Nephron (organoid): ENCODE results near the gene TSPYL6.
A peak's percentile ranks its signal among the peaks of the same experiment; 100 is the strongest.

Experiments used
- H3K27ac Mint-ChIP-seq, 3 experiments: 2 replicates each; pipeline ENCODE4 v1.8.0; 2020; ENCODE audit warnings: mixed read lengths in 3 of 3, mild to moderate bottlenecking in 2 of 3, moderate library complexity in 1 of 3
- H3K27me3 Mint-ChIP-seq: 2 replicates; pipeline ENCODE4 v1.8.0; 2021; ENCODE audit warnings: low read depth, mild to moderate bottlenecking, moderate library complexity, mixed read lengths
- H3K36me3 Mint-ChIP-seq: 2 replicates; pipeline ENCODE4 v1.8.0; 2020; ENCODE audit warnings: low read depth, mixed read lengths
- H3K4me1 Mint-ChIP-seq: 2 replicates; pipeline ENCODE4 v1.8.0; 2020; ENCODE audit warnings: mixed read lengths
- H3K4me3 Mint-ChIP-seq, 3 experiments: 2 replicates each; pipeline ENCODE4 v1.8.0; 2020; ENCODE audit warnings: mild to moderate bottlenecking in 3 of 3, mixed read lengths in 3 of 3, moderate library complexity in 2 of 3
- H3K9me3 Mint-ChIP-seq: 2 replicates; pipeline ENCODE4 v1.8.0; 2020; ENCODE audit warnings: mixed read lengths
- TF ChIP-seq, protein P1 (sequence below), 3 experiments: fragments of 200-600 bp; sonication (generic); IDR thresholded peaks; one replicate each; pipeline ENCODE4 v1.5.0; 2021; ENCODE audit warnings: antibody characterized with exemption in 3 of 3; ENCODE audit not compliant: unreplicated experiment in 3 of 3

TSPYL6 gene

DNA sequence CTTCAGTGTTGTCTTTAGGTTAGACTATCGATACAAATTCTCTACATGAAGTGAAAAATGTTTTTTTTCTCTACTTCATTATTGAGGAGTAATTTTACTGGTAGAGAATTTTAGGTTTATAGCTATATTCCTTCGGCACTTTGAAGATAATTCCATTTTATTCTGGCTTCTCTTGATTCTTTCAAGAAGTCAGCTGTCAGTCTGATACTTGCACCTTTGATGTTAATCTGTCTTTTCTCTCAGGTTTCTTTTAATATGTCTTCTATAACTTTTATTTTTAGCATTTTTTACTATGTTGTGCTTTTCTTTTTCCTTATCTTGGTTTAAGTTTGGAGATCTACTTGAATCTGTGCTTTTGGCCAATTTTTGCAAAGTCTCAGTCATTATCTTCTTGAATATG, 18.6 kb downstream of the TSPYL6 start:
- Mint-ChIP-seq H3K4me1 (peaks cover 14% of the 10 kb centered on the region), H3K27me3 (no peaks in the 10 kb centered on the region), H3K9me3 (peaks cover 15% of the 10 kb centered on the region), H3K4me3 (no peak overlapping the region), H3K36me3 (peaks cover 11% of the 10 kb centered on the region), H3K27ac (no peak overlapping the region)
- TF ChIP-seq, protein P1, sequence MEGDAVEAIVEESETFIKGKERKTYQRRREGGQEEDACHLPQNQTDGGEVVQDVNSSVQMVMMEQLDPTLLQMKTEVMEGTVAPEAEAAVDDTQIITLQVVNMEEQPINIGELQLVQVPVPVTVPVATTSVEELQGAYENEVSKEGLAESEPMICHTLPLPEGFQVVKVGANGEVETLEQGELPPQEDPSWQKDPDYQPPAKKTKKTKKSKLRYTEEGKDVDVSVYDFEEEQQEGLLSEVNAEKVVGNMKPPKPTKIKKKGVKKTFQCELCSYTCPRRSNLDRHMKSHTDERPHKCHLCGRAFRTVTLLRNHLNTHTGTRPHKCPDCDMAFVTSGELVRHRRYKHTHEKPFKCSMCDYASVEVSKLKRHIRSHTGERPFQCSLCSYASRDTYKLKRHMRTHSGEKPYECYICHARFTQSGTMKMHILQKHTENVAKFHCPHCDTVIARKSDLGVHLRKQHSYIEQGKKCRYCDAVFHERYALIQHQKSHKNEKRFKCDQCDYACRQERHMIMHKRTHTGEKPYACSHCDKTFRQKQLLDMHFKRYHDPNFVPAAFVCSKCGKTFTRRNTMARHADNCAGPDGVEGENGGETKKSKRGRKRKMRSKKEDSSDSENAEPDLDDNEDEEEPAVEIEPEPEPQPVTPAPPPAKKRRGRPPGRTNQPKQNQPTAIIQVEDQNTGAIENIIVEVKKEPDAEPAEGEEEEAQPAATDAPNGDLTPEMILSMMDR (IDR thresholded peaks at IDR 0.05; ENCODE audit: unreplicated experiment in 3 of 3) = no peak

DNA sequence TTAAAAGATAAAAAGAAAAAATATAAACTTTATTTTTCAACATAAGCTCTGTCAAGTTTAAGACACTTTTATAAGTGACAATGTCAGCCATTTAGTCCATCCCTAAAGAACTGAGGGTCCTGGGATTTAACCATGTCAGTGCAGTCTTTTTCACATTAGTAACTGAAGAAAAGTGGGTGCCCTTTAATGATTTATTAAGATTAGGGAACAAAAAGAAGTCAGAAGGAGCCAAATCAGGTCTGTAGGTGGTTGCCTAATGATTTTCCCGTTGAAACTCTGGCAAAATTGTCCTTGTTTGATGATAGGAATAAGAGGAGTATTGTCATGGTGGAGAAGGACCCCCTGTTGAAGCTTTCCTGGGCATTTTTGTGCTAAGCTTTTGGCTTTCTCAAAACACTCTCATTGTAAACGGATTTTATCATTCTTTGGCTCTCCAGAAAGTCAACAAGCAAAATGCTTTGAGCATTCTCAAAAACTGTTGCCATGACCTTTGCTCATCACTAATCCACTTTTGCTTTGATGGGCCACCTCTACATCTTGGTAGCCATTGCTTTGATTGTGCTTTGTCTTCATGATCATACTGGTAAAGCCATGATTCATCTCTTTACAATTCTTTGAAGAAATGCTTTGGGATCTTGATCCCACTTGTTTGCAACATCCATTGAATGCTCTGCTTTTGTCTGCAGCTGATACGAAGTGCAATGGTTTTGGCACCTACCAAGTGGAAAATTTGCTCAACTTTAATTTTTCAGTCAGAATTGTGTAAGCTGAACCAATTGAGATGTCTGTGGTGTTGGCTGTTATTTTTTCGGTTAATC, 22.0 kb downstream of the TSPYL6 start:
- Mint-ChIP-seq H3K4me1 (peaks cover 9% of the 10 kb centered on the region), H3K4me3 (no peak overlapping the region)

DNA sequence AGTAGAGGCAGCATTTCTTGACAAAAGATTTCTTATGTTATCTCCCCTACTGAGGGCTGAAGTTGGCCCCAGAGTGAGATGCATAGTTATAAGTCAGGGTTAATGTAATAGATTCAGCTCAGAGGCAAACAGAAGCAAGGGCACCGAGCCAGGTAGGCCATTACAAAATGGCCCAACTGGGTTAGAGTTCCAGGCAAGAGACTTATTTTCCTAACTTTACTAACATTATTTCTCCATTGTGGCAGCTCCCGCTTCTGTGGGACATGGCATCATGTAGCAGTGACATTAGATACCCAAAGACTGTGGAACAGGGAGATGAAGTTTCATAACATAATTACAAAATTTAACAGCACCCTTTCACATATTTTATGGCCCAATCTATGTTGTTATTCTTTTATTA, 27.1 kb downstream of the TSPYL6 start:
- H3K27ac Mint-ChIP-seq = peak overlapping the region in 2 of 3 experiments; percentile 83 to 89
- H3K4me1 Mint-ChIP-seq = peaks cover 35% of the 10 kb centered on the region
- H3K36me3 Mint-ChIP-seq = peaks cover 6% of the 10 kb centered on the region
- TF ChIP-seq, protein P1 (IDR thresholded peaks at IDR 0.05; ENCODE audit: unreplicated experiment in 3 of 3) = no peak
- peaks cover 2% of the 10 kb centered on the region for H3K9me3 Mint-ChIP-seq
- H3K27me3 Mint-ChIP-seq = no peaks in the 10 kb centered on the region
- H3K4me3 Mint-ChIP-seq = no peak overlapping the region

More for the DNA sequence above, 22.0 kb downstream of the TSPYL6 start:
- peaks cover 13% of the 10 kb centered on the region for H3K9me3 Mint-ChIP-seq
- no peak overlapping the region for H3K27ac Mint-ChIP-seq
- no peaks in the 10 kb centered on the region for H3K27me3 Mint-ChIP-seq
- peaks cover 14% of the 10 kb centered on the region for H3K36me3 Mint-ChIP-seq
- TF ChIP-seq, protein P1 (IDR thresholded peaks at IDR 0.05; ENCODE audit: unreplicated experiment in 3 of 3) = no peak

DNA sequence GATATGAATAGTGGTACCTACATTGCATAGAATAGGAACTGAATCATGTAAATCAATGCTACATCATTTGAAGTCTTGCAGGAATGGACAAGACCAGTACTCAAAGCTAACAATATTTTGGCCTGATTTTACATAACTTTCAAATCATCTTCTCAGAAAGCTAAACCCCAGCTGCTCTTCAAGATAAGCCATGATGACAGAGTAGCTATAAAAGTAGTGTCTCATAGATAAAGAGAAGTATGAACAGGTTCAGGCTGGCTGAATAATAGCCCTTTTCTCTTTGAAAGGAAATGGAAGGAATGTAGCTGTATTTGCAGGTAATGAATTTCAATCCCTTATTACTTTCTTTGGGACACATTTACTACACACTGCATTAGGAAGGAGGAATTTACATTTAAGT, 28.2 kb downstream of the TSPYL6 start:
- TF ChIP-seq, protein P1 (IDR thresholded peaks at IDR 0.05; ENCODE audit: unreplicated experiment in 3 of 3) = no peak
- H3K4me3 Mint-ChIP-seq = no peak overlapping the region
- H3K27ac Mint-ChIP-seq = peak overlapping the region; percentile 13 to 89 (median 55)
- no peaks in the 10 kb centered on the region for H3K9me3 Mint-ChIP-seq
- H3K27me3 Mint-ChIP-seq = no peaks in the 10 kb centered on the region
- H3K4me1 Mint-ChIP-seq = peaks cover 42% of the 10 kb centered on the region
- H3K36me3 Mint-ChIP-seq = peaks cover 6% of the 10 kb centered on the region

DNA sequence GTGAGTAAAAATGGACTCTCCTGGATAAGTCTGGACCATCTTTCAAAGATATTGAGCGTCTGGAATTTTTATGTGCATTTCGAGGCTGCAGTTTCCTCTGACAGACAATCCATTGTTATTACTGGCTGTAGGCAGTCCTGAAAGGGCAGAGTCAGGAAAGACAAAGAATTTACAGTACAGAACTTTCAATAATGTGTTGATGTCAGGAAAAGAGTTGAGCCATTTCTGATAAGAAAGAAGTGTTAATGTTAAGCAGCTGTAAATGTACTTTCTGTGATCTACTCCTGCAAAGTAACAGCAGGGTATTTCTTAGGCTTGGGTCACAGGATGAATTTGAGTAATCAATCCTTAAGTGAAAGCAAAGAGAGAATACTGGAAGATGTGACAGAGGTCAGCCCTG, 29.8 kb downstream of the TSPYL6 start:
- Mint-ChIP-seq H3K9me3 (no peaks in the 10 kb centered on the region), H3K4me3 (peak overlapping the region in 1 of 3 experiments; percentile 9), H3K4me1 (peaks cover 45% of the 10 kb centered on the region), H3K27me3 (no peaks in the 10 kb centered on the region), H3K27ac (peak overlapping the region in 2 of 3 experiments; percentile 47 to 82), H3K36me3 (no peaks in the 10 kb centered on the region)
- TF ChIP-seq, protein P1 (IDR thresholded peaks at IDR 0.05; ENCODE audit: unreplicated experiment in 3 of 3) = no peak

DNA sequence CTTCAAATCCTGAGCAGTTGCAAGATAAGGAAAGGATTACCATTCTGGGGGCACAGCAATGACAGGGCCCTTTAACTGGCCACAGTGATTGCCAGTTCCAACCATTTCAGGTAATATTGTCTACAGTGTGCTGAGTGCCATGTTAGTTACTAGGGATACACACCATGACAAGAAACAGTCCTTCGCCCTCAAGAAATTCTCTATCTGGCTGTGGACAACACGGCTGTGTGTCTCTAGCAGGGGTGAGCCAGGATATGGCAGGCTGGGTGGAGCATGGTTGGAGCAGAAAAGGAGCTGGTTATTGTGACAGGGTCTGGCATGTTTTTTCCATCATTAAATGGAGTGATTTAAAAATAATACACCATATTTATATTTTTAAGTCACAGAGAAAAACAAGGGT, 31.0 kb downstream of the TSPYL6 start:
- H3K4me1 Mint-ChIP-seq = peaks cover 44% of the 10 kb centered on the region
- TF ChIP-seq, protein P1 (IDR thresholded peaks at IDR 0.05; ENCODE audit: unreplicated experiment in 3 of 3) = no peak

More for the DNA sequence above, 31.0 kb downstream of the TSPYL6 start:
- Mint-ChIP-seq H3K27ac (no peak overlapping the region), H3K27me3 (no peaks in the 10 kb centered on the region), H3K9me3 (no peaks in the 10 kb centered on the region), H3K4me3 (no peak overlapping the region), H3K36me3 (no peaks in the 10 kb centered on the region)
